HG03280 (cell line): ENCODE data around the gene WNK2.
"Not testable (repeated sequence)": the region's sequence is repeated elsewhere in the genome, so short reads cannot be mapped to it uniquely, and the experiment has no call there.

Experiments used
- ATAC-seq: cut with Tn5 transposase; IDR thresholded peaks from one replicate; pipeline ENCODE4 v1.9.1; 2021; ENCODE audit warnings: mild to moderate bottlenecking, moderate library complexity; ENCODE audit not compliant: unreplicated experiment

The WNK2 gene

DNA sequence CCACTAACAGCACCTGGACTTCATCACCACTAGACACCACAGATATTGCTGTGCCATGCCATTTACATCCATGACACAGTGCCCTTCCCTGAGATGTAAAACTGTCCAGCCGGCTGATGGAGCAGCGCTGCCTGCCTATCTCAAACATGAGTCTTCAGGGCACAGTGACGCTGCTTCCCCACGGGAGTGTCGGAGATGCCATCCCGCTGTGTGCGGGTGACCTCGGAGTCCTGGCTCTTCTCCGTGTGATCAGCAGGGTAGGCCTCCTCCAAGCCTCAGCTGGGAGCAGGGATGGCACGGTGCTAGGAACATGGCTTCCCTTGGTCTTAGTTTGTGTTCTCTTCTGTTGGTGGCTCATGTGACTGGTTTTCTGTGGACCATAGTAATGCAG lies 137.3 kb downstream of the WNK2 start:
- ATAC-seq = no peak

DNA sequence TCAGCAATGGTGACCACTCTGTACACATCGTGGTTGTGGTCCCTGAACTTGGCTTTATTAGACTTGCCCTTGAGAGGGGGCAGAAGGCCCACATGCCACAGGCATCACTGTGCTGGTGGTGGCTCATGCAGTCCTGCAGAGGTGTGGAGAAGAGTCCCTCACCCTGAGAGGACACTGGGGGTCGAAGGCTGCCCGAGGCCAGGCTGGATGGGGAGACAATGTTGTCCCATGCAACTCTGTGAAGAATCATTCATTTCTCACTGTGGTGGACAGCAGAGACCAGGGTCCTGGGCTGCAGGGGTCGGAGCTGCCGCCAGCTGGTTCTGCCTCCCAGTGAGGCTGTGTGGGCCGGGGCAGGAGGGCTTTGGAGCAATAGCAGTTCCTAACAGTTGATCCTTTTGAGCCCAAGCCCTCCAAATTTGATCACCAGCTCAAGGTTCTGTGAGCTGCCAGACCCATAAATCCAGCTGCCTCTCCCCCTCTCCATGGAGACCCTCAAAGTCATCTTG lies 139.6 kb downstream of the WNK2 start:
- not testable (repeated sequence) for ATAC-seq

GRCh38 chr9:93324191-93324834 lies 140.4 kb downstream of the WNK2 start:
- ATAC-seq = no peak

- no peak for ATAC-seq
Measured at GRCh38 chr9:93325307-93326035, 141.5 kb downstream of the WNK2 start.

GRCh38 chr9:93326056-93326455 lies 142.1 kb downstream of the WNK2 start:
- ATAC-seq = no peak

GRCh38 chr9:93326654-93327053 lies 142.7 kb downstream of the WNK2 start:
- no peak for ATAC-seq

DNA sequence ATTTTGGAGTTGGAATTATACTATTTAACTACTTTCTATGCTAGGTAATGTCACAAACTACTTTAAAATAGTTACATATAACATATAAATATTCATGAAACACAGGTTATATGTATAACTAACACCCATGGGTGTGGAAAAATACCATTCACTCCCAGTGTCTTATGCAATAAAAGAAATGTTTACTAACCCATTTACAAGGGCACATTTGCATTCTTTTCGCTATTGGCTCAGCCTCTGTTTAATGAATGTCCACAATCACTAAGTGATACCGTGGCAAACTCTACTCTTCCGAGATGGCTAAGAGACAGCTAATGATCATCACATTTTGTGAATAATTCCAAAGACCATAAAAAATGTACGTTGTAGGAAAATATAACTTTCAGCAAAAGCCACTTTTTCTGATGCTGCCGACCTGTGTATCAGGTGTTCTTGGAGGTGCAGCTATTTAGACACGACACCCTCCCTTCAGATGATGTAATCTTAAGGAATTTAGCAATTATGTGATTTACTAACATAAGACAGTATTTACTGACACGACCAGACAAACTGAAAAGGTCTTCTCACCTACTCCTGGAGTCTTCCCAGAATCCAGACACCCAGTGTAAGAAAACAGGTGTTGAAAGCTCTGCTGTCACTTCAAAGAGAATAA lies 145.8 kb downstream of the WNK2 start:
- ATAC-seq = no peak

DNA sequence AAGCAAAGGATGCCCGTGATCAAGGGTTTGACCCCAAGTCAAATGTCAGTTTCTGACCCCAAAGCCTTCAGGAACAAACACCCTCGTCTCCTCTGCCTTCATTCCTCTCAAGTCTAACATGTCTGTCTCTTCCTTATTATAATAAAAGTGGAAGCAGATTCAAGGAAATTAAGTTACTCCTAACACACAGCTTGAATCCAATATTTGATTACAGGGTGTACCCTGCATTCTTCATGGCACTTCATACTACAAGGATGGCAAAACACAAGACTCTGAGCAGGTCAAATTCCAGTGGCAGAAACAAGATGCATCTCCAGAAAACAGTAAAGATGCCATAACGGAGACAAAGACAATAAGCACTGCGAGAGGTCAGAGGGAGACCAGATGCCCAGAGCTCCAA lies 148.4 kb downstream of the WNK2 start:
- ATAC-seq = no peak

DNA sequence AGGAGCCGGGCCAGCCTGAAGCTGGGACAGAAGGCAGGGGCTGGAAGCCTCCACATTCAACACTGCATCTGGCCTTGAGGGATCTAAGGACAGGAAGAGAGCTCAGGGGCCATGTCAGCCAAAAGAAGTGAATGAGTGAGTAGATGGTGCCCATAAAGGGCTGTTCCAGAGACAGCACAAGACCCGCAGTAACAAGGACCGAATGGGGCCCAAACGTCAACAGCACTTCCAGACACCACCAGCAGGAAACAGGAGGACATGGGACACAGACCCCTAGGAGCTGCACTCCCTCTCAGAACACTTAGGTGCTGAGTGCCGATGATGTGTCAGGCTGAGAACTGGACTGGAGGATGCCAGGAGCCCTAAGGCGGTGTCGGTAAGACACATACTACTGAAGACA lies 152.8 kb downstream of the WNK2 start:
- ATAC-seq = no peak

- not testable (repeated sequence) for ATAC-seq
Measured at GRCh38 chr9:93338196-93338595, 154.3 kb downstream of the WNK2 start.

- ATAC-seq = no peak
Measured at GRCh38 chr9:93340091-93340490, 156.2 kb downstream of the WNK2 start.

GRCh38 chr9:93341820-93342219 lies 157.9 kb downstream of the WNK2 start:
- ATAC-seq = not testable (repeated sequence)

DNA sequence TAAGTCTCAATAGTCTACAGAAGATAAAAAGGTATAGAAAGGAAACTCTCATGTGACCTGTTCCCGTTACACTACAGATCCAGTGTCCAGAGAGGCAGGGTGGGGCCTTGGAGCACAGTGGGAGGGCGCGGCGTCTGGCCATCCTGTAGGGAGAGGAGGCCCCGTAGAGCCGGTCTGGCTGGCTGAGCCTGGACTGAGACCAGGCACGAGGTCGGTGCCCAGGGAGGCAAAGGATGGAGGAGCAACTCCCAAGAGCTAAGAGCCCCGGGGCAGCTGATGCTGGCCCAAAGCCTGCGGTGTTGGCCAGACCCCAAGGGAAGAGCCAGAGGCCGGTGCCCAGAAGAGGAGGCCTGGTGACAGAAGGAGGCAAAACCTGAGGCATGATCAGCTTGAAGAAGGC lies 158.5 kb downstream of the WNK2 start:
- not testable (repeated sequence) for ATAC-seq

GRCh38 chr9:93343663-93344062 lies 159.7 kb downstream of the WNK2 start:
- no peak for ATAC-seq

DNA sequence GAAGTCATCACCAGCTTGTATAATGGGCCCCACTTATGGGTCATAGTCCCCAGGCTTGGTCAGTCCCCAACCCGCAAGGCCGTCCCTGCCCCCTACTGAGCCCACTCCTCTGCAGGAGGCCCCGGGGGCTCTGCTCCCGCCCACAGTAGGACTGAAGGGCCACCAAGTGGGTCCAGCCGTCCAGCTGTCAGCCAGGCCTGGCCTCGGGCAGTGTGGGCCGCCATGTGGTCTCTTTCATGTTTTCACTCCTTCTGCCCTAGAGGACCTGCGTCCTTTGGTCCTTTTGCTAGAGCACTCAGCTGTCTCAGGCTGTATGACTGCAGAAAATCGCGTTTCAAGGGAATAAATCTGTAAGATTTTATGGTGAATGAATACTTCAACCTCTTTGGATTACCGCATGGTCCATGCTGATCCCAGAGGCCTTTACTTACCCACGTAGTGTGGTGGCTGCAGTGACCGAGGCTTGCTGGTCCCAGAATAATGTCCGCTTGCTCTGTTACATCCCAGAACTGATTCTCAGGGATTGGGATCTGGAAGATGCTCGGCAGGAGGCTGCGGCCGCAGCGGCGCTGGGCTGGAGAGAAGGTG lies 161.8 kb downstream of the WNK2 start:
- no peak for ATAC-seq

DNA sequence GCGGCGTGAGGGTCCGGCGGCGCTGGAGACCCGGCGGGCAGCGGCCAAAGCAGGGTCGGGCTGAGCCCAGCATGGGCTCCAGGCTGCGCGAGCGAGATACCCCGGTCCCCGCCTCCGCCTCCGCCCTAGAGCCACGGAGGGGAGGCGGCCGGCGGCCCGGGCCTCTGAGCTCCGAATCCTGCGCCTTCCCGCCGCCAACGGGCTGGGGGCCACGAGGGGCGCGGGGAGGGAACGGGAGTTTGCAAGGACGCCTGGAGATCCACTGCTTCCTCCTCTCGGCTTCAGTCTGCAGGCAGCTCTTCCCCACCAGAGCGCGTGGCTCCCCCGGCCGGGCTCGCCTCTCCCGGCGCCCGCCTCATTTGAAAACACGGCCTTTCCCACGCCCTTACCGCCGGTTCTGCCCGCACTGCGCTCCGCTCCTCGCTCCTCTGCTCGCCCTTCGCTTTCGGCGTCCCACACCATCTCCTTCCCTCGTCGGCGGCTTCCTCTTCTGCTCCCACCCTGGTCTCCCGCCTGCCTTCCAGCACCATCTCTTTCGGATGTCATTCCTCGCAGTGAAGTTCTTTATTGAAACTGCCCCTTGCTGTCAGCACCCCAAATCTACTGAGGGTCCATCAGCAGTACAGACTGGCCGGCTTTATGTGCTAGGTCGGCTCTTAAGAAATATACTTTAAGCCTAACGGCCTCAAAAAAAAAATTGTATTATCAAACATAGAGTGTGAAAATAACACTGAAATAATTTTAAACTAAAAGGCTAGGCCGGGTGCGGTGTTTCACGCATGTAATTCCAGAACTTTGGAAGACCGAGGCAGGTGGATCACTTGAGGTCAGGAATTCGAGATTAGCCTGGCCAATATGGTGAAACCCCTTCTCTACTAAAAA lies 162.5 kb downstream of the WNK2 start:
- no peak for ATAC-seq

- not testable (repeated sequence) for ATAC-seq
Measured at GRCh38 chr9:93347371-93347975, 163.5 kb downstream of the WNK2 start.

DNA sequence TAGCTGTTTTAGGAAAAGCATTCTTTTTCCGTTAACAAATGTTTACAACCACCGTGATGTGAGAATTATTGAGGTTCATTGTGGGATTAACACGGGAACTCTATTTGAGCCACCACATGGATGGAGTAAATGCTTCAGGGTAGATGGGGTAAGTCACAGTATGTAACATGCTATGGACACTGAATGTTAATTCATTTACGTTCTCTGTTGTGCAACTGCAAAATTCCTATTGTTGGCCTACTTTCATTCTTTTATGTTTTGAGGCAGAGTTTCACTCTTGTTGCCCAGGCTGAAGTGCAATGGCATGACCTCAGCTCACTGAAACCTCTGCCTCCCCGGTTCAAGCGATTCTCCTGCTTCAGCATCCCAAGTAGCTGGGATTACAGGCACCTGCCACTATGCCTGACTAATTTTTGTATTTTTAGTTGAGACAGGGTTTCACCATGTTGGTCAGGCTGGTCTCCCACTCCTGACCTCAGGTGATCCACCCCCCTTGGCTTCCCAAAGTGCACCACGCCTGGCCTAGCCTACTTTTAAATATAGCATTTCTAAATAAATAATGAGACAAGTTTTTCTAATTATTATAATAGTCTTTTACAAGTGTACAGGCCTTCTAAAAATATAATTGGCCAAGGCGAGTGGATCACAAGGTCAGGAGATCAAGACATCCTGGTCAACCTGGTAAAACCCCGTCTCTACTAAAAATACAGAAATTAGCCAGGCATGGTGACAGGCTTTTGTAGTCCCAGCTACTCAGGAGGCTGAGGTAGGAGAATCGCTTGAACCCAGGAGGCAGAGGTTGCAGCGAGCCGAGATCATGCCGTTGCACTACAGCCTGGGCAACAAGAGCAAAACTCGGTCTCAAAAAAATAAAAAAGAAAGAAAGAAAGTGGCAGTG lies 169.7 kb downstream of the WNK2 start:
- ATAC-seq = not testable (repeated sequence)

DNA sequence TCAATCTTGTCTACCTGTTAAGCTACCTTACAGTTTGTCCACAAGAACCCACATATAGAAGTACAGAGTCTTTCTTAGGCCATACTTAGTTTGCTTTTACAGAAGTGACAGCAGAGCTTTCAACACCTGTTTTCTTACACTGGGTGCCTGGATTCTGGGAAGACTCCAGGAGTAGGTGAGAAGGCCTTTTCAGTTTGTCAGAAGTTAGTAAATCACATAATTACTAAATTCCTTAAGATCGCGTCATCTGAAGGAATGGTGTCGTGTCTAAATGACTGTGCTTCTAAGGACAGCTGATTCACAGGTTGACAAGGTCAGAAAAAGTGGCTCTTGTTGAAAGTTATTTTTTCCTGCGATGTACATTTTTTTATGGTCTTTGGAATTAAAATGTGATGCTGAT lies 170.5 kb downstream of the WNK2 start:
- no peak for ATAC-seq
